Calu3 (cell line): ENCODE measurements around the gene TTLL11. TPM values are rescaled to one million over a fixed set of nuclear protein-coding genes. Genes with fewer than 3 reads are reported as not detected.
A peak's percentile ranks its signal among the peaks of the same experiment; 100 is the strongest.

ENCODE experiments used
- BruUV-seq: library from RNA; stranded (reverse); fragments of 400-500 nt; replicated peaks from 2 replicates; lab custom pipeline; 2021; lab: Mats Ljungman, UMichigan
- CTCF ChIA-PET: fragments of 300-600 bp; sonication (Branson Sonifier 250); formaldehyde crosslinking; loops from one replicate; lab custom pipeline; 2022; ENCODE audit warnings: antibody characterized with exemption; lab: Charles Lee
- DNase-seq: peaks from one replicate; pipeline ENCODE4 v3.0.0; 2022
- H3K27ac Mint-ChIP-seq: one replicate; pipeline ENCODE4 v1.8.0; 2022; ENCODE audit warnings: mixed read lengths; ENCODE audit not compliant: unreplicated experiment
- H3K27me3 Mint-ChIP-seq: one replicate; pipeline ENCODE4 v1.8.0; 2022; ENCODE audit warnings: mixed read lengths; ENCODE audit not compliant: unreplicated experiment
- H3K36me3 Mint-ChIP-seq: one replicate; pipeline ENCODE4 v1.8.0; 2022; ENCODE audit warnings: mild to moderate bottlenecking, moderate library complexity, mixed read lengths; ENCODE audit not compliant: insufficient read depth, unreplicated experiment
- H3K4me1 Mint-ChIP-seq: one replicate; pipeline ENCODE4 v1.8.0; 2022; ENCODE audit warnings: mild to moderate bottlenecking, low read depth, mixed read lengths; ENCODE audit not compliant: unreplicated experiment
- H3K4me3 Mint-ChIP-seq: one replicate; pipeline ENCODE4 v1.8.0; 2022; ENCODE audit warnings: mild to moderate bottlenecking, low read depth, moderate library complexity, mixed read lengths; ENCODE audit not compliant: unreplicated experiment
- H3K9me3 Mint-ChIP-seq: one replicate; pipeline ENCODE4 v1.8.0; 2022; ENCODE audit warnings: low read depth, mixed read lengths; ENCODE audit not compliant: unreplicated experiment
- intact Hi-C: fragments of 100-400 bp; cut with micrococcal nuclease; formaldehyde crosslinking; loops from one replicate; pipeline ENCODE4 v1.10.0; 2022; ENCODE audit not compliant: unreplicated experiment
- total RNA-seq: library from RNA; stranded (reverse); gene quantifications from 2 replicates; pipeline ENCODE4 v1.2.3, GENCODE V29; 2022
- TF ChIP-seq, protein P1 (sequence below): fragments of 200-600 bp; IDR thresholded peaks from one replicate; pipeline ENCODE4 v1.8.0; 2022; ENCODE audit warnings: antibody characterized with exemption; ENCODE audit not compliant: unreplicated experiment

Gene TTLL11
- total RNA-seq, 1 experiment from 2014 or later = 10.5 TPM

DNA sequence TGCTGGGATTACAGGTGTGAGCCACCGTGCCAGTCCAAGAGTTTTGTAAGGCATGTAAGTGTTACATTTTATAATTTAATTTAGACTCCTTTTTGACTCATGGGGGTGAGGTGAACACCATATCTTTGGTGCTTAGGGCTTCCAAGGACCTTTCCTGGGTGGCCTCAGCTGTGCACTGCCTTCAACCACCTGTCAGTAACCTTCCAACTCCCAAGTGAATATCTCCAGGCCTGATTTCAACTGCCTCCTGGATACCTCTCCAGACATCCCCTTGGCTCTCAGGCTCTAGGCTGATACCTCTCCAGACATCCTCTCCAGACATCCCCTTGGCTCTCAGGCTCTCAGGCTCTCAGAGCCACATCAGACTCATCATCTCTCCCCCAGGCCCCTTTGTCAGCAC lies 30.9 kb upstream of the TTLL11 start:
- H3K4me1 Mint-ChIP-seq = peaks cover 16% of the 10 kb centered on the region
- intact Hi-C loops = no loop called here
- no peaks in the 10 kb centered on the region for H3K36me3 Mint-ChIP-seq
- TF ChIP-seq, protein P1, sequence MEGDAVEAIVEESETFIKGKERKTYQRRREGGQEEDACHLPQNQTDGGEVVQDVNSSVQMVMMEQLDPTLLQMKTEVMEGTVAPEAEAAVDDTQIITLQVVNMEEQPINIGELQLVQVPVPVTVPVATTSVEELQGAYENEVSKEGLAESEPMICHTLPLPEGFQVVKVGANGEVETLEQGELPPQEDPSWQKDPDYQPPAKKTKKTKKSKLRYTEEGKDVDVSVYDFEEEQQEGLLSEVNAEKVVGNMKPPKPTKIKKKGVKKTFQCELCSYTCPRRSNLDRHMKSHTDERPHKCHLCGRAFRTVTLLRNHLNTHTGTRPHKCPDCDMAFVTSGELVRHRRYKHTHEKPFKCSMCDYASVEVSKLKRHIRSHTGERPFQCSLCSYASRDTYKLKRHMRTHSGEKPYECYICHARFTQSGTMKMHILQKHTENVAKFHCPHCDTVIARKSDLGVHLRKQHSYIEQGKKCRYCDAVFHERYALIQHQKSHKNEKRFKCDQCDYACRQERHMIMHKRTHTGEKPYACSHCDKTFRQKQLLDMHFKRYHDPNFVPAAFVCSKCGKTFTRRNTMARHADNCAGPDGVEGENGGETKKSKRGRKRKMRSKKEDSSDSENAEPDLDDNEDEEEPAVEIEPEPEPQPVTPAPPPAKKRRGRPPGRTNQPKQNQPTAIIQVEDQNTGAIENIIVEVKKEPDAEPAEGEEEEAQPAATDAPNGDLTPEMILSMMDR = no peak
- no peaks in the 10 kb centered on the region for H3K9me3 Mint-ChIP-seq
- no TSS peak for BruUV-seq
- CTCF ChIA-PET = interaction anchor here (1.2 to 6.0 kb wide), 3 partner anchors 25 to 226 kb away, joined by 3 to 44 read pairs (median 44); no protein-coding TSS in a partner anchor
- H3K4me3 Mint-ChIP-seq = no peak overlapping the region
- no peak overlapping the region for H3K27ac Mint-ChIP-seq
- DNase-seq = no peak
- H3K27me3 Mint-ChIP-seq = peaks cover 39% of the 10 kb centered on the region

- H3K4me1 Mint-ChIP-seq = peaks cover 16% of the 10 kb centered on the region
- CTCF ChIA-PET = interaction anchor here (0.7 to 6.0 kb wide), 3 partner anchors 24 to 228 kb away, joined by 3 to 44 read pairs (median 4); no protein-coding TSS in a partner anchor
- no peaks in the 10 kb centered on the region for H3K9me3 Mint-ChIP-seq
- no peaks in the 10 kb centered on the region for H3K36me3 Mint-ChIP-seq
- H3K27me3 Mint-ChIP-seq = peaks cover 39% of the 10 kb centered on the region
- BruUV-seq = no TSS peak
- DNase-seq = peak; percentile 70
- intact Hi-C loops = loop anchor here (1.0 kb wide), 1 partner anchor 24 kb away; no protein-coding TSS in a partner anchor
- no peak overlapping the region for H3K27ac Mint-ChIP-seq
- TF ChIP-seq, protein P1 = peak; percentile 85
- no peak overlapping the region for H3K4me3 Mint-ChIP-seq
Observed at GRCh38 chr9:122122903-122123632, 30.0 kb upstream of the TTLL11 start.

DNA sequence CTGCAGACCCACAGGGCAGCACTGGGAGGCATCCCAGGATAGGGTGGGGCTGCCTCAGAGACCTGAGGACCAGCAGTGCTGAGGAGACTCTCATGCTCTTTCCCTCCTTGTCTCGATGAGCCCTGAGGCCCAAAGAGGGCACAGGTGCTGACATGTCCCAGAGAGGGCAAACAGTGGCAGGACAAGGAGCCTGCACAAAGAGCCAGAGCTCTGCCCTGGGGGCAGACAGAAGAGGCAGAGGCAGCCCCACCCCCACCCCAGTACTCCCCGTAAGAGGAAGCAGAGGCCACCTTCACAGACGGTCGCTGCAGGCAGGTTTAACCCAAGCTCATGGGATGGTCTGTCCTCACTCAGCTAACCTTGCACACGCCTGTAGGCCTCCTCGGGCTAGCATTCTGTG lies 29.4 kb upstream of the TTLL11 start:
- intact Hi-C loops = no loop called here
- DNase-seq = no peak

GRCh38 chr9:122121931-122122330 lies 28.8 kb upstream of the TTLL11 start:
- CTCF ChIA-PET = interaction anchor here (0.6 to 6.0 kb wide), 4 partner anchors 23 to 1235 kb away, joined by 3 to 44 read pairs (median 4); no protein-coding TSS in a partner anchor
- BruUV-seq = no TSS peak
- H3K9me3 Mint-ChIP-seq = no peaks in the 10 kb centered on the region

More for the DNA sequence above, 29.4 kb upstream of the TTLL11 start:
- TF ChIP-seq, protein P1 = no peak
- H3K27ac Mint-ChIP-seq = no peak overlapping the region
- no peaks in the 10 kb centered on the region for H3K9me3 Mint-ChIP-seq
- H3K36me3 Mint-ChIP-seq = no peaks in the 10 kb centered on the region
- no TSS peak for BruUV-seq
- CTCF ChIA-PET = interaction anchor here (0.6 to 6.0 kb wide), 4 partner anchors 23 to 1235 kb away, joined by 3 to 44 read pairs (median 4); no protein-coding TSS in a partner anchor
- no peak overlapping the region for H3K4me3 Mint-ChIP-seq
- H3K4me1 Mint-ChIP-seq = peaks cover 16% of the 10 kb centered on the region
- H3K27me3 Mint-ChIP-seq = peaks cover 39% of the 10 kb centered on the region

More at GRCh38 chr9:122121931-122122330, 28.8 kb upstream of the TTLL11 start:
- Mint-ChIP-seq H3K4me3 (no peak overlapping the region), H3K27ac (no peak overlapping the region), H3K27me3 (peaks cover 39% of the 10 kb centered on the region), H3K36me3 (no peaks in the 10 kb centered on the region), H3K4me1 (peaks cover 16% of the 10 kb centered on the region)
- TF ChIP-seq, protein P1 = no peak
- intact Hi-C loops = no loop called here
- DNase-seq = no peak
